Esophagus mucosa (tissue), 1 donor: ENCODE data around the gene ZBTB39. TPM values are rescaled to one million over a fixed set of nuclear protein-coding genes. Genes with fewer than 3 reads are reported as not detected.
"Not testable (repeated sequence)": the region's sequence is repeated elsewhere in the genome, so short reads cannot be mapped to it uniquely, and the experiment has no call there.

Experiments used
- ATAC-seq: fragments of 200-7000 bp; cut with Tn5 transposase; one replicate; pipeline ENCODE4 v1.9.1; 2020
- total RNA-seq: library from RNA; stranded (reverse); gene quantifications from one replicate; pipeline ENCODE4 v1.2.4, GENCODE V29; 2023
- donor health status: DM: yes; HTN: yes; CAD: no.

The ZBTB39 gene
- total RNA-seq, 1 donor from 2014 or later, result 2.6 TPM

DNA sequence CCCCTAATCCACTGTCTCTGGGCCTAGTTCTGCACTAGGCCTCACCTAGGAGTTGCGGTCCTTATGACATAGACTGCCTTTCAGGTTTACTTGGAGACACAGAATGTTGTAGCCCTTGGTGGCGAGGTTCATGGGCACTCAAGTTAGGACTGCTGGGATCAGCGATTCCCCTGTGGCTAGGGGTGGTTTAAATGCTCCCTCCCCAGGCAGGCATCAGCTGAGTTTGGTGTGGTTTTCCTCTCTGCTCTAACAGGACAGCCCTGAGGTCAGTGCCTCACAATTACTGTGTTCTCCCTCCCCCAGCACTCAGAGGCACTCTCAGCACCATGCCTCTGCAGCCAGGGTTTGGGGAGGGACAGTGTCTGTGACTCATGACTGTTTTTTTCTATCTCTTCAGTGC is 26.7 kb downstream of the ZBTB39 start:
- peak; percentile 34 for ATAC-seq

DNA sequence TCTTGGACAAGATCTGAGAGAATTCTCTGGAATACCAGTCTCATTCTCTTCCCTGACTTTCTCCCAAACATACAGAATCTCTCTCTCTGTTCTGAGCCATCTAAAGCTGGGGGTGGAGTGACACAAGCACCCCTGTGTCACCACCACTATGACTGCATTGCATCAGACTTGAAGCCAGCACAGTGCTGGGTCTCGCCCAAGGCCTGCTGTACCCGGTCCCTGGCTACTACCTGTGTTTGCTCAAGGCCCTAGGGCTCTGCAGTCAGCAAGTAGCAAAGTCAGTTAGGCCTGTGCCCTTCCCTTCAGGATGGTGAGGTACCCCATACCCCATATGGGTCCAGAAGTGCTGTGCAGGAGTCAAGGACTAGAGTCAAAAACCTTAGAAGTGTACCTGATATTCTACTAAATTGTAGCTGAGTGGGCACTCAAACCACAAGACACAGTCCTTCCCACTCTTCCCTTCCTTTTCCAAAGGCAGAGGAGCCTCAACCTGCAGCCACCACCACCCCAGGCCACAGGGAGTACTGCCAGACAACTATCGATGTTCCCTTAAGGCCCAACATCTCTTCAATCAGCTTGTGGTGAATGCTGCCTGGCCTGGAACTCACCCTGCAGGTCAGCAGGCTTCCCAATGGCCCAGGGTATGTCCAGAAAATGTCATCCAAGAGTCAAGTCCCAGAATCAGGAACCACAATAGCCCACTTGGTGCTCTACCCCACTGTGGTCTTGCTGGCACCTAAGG is 27.8 kb downstream of the ZBTB39 start:
- ATAC-seq, result peak; percentile 63

DNA sequence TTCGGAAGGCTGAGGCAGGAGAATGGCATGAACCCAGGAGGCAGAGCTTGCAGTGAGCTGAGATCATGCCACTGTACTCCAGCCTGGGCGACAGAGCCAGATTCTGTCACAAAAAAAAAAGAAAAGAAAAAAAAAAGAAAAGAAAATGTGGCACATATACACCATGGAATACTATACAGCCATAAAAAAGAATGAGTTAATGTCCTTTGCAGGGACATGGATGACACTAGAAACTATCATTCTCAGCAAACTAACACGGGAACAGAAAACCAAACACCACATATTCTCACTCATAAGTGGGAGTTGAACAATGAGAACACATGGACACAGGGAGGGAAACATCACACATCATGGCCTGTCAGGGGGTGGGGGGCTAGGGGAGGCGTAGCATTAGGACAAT is 29.0 kb downstream of the ZBTB39 start:
- not testable (repeated sequence) for ATAC-seq

DNA sequence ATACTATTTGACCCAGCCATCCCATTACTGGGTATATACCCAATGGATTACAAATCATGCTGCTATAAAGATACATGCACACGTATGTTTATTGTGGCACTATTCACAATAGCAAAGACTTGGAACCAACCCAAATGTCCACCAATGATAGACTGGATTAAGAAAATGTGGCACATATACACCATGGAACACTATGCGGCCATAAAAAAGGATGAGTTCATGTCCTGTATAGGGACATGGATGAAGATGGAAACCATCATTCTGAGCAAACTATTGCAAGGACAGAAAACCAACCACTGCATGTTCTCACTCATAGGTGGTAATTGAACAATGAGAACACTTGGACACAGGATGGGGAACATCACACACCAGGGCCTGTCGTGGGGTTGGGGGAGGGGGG is 32.1 kb downstream of the ZBTB39 start:
- not testable (repeated sequence) for ATAC-seq

DNA sequence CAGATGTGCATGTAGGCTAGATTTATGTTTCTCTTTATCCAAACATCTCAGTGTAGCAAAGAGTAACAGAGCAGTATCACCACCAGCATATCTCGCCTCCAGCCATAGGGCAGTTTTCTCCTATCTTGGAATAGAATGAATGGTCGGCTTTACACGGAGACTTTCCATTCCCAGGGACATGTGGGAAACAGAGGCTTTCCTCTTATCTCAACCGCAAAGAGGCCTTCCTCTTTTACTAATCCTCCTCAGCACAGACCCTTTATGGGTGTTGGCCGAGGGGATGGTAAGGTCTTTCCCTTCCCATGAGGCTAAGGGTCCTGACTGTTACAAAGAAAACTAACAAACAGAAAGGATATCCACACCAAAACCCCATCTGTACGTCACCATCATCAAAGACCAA is 37.4 kb downstream of the ZBTB39 start:
- not testable (repeated sequence) for ATAC-seq

DNA sequence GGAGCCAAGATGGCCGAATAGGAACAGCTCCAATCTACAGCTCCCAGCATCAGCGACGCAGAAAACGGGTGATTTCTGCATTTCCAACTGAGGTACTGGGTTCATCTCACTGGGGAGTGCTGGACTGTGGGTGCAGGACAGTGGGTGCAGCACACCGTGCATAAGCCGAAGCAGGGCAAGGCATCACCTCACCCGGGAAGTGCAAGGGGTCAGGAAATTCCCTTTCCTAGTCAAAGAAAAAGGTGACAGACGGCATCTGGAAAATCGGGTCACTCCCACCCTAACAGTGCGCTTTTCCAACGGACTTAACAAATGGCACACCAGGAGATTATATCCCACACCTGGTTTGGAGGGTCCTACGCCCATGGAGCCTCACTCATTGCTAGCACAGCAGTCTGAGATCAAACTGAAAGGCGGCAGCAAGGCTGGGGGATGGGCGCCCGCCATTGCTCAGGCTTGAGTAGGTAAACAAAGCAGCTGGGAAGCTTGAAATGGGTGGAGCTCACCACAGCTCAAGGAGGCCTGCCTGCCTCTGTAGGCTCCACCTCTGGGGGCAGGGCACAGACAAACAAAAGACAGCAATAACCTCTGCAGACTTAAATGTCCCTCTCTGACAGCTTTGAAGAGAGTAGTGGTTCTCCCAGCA is 40.2 kb downstream of the ZBTB39 start:
- not testable (repeated sequence) for ATAC-seq

DNA sequence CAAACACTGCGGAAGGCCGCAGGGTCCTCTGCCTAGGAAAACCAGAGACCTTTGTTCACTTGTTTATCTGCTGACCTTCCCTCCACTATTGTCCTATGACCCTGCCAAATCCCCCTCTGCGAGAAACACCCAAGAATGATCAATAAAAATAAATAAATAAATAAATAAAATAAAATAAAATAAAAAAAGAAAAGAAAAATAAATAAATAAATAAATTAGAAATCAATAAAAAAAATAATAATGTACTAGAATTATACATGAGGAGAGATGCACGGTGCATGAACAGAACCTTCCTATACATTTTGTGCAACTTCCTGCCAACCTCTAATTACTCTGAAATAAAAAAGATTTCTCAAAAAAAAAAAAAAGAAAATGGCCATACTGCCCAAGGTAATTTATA is 41.2 kb downstream of the ZBTB39 start:
- not testable (repeated sequence) for ATAC-seq

GRCh38 chr12:56963557-56963956 is 42.8 kb downstream of the ZBTB39 start:
- ATAC-seq, result not testable (repeated sequence)

DNA sequence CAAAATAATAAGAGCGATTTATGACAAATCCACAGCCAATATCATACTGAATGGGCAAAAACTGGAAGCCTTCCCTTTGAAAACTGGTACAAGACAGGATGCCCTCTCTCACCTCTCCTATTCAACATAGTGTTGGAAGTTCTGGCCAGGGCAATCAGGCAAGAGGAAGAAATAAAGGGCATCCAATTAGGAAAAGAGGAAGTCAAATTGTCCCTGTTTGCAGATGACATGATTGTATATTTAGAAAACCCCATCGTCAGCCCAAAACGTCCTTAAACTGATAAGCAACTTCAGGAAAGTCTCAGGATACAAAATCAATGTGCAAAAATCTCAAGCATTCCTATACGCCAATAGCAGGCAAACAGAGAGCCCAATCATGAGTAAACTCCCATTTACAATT is 44.1 kb downstream of the ZBTB39 start:
- not testable (repeated sequence) for ATAC-seq

DNA sequence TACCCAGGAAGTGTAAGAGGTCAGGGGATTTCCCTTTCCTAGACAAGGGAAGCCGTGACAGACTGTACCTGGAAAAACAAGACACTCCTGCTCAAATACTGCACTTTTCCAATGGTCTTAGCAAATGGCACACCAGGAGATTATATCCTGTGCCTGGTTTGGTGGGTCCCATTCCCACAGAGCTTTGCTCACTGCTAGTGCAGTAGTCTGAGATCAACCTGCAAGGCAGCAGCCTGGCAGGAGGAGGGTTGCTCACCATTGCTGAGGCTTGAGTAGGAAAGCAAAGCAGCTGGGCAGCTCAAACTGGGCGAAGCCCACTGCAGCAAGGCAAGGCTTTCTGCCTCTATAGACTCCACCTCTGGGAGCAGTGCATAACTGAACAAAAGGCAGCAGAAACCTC is 47.9 kb downstream of the ZBTB39 start:
- no peak for ATAC-seq

DNA sequence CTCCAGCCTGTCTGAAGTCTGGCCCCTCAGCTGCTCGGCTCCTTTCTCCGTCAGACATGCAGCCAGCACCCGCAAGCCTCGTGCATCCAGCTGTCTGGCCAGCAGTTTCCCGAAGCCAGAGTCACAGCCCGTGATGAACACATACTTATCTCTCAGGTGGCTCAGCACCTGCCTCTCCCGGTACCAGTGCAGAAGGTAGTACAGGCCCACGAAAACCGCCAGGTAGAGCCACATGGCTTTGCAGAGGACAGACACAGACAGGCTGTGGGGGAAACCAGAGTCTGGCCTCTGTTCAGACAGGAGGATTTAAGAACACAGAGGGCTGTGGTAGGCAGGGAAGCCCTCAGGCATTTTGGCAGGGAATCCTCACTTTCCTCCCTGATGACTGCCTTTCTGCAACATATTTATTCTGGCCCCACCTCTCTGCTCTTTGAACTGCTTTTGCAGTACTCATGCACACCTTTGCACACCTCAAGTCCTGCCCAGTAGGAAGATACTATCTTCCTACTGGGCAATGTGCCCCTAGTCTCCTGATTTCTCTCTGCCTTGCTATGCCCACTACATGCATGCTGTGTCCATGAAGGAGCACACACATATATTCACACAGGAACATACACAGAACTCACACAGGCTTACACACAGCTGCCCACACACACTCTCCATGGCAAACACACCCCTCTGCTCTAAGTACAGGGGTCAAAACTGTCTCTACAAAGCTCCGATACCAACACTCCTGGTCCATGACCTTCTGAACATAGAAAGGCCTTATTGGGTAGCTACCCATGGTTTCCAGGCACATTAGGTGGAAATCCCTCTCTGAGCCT is 48.9 kb downstream of the ZBTB39 start, which contains the start of gene RDH16:
Gene RDH16 (minus strand): TSS at position 380 of the 824 bp plus-strand sequence. CDS start 146 bp downstream, at position 234.
- peak; percentile 93 for ATAC-seq

- no peak for ATAC-seq
Measured at GRCh38 chr12:56955631-56956256, 50.6 kb downstream of the ZBTB39 start.

DNA sequence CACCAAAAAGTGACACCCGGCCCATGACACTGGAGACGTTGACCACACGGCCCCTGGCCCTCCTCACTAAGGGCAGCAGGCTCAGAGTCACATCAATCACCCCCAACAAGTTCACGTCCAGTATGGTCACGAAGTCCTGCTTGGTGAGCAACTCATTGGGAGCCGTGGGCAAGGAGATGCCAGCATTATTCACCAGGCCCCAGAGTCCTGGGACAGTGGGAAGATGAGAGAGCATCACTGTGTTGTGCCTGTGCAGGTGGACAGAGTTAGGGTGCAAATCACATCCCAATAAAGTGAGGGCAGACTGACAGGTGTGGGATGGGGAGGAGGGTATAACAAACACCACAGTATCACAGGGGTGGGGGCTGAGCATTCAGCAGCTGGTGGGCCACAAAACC is 51.4 kb downstream of the ZBTB39 start:
- no peak for ATAC-seq

DNA sequence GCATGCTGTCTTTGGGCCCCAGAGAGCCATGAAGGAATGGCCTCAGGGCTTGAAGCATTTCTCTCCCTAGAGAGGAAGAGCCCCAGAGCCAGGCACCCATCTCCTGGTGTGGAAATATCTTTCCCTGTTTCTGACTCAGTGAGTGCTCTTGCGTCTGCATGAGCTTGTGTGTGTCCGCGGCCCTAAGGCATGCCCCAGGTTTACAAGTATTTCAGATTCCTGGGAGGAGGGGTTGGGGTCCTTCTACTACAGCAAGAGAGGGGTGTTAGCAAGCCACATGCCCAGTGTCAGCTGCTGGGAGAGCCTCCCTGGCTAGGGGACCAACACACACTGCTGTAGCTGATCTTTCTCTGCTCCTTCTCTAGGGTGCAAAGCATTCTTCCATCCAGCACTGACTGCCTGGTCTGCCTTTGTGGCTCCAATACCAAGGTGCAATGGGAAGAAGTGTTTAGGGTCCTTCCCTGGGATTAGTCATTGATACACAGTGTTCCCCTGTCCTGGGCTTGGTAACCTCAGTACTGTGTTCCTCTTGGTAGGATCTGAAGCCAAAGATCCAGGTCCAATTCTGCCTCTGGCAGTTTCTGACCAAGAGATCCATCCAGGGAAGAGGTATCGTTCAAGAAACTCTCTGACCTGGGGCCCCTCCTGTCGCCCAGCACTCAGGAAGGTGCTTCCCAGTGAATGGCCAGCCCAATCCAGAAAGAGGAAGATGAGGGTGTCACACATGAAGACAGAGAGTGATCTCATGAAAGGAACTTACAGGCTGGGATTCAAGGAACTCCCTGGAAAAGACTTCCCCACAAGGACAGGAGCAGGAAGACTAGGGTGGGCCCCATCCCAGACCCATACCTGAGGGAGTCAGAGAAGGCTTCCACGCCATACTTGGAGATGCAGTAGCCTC is 52.0 kb downstream of the ZBTB39 start:
- ATAC-seq, result no peak

- ATAC-seq, result no peak
Measured at GRCh38 chr12:56953314-56953713, 53.0 kb downstream of the ZBTB39 start.

DNA sequence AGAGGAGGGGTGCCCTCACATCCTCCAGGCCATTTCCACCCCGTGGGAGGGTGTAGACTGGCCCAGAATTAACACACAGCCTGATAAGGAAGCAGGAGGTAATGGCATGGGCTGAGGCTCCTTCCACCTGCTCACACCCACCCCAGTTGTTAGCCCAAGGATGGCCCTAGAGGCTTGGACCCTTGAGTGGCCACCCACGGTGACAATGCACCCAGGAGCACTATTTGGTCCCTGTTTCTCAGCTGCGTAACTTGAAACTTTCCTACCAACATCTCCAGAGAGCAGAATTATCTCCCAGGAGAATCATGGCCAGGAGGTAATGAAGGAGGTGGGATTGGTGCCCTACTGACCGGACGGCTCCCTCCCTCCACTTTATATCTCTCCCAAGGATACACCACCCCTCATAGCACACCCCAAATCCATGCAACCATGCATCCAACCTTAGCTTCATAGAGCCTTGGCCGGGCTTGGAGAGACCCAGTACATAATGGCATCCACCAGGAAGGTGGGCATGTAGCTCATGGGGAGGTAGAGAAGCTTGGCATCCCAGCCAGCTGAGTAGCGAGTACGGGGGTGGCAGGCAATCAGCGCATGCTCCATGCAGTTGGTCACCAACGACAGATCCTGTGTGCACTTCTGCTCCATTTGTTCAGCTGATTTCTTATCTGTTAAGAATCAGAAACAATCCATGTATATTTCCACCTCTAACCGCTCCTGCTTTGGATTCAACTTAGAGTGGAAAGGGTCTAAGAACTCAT is 54.6 kb downstream of the ZBTB39 start:
- ATAC-seq, result no peak

- no peak for ATAC-seq
Measured at GRCh38 chr12:56948881-56949280, 57.5 kb downstream of the ZBTB39 start.
